ENCODE results near the gene OR4D1.

The OR4D1 gene

GRCh38 chr17:58156839-58157803, 8.9 kb downstream of the OR4D1 start:
- Histone ChIP-seq H3K9me3 (ENCODE audit: control insufficient read depth, insufficient read depth, low read length) (no peaks in the 10 kb centered on the region), H3K9ac (ENCODE audit: low read depth, low read length) (peak overlapping the region; percentile 70), H3K27me3 (ENCODE audit: control insufficient read depth, insufficient read depth, low read length) (peaks cover 62% of the 10 kb centered on the region), H3K4me3 (ENCODE audit: low read depth, low read length) (peak overlapping the region; percentile 80), H3K36me3 (ENCODE audit: control insufficient read depth, insufficient read depth, low read length) (no peaks in the 10 kb centered on the region), H3K4me1 (ENCODE audit: control insufficient read depth, insufficient read depth, low read length) (no peaks in the 10 kb centered on the region)

GRCh38 chr17:58158181-58158580, 10.0 kb downstream of the OR4D1 start:
- Histone ChIP-seq H3K4me1 (ENCODE audit: control insufficient read depth, insufficient read depth, low read length) (no peaks in the 10 kb centered on the region), H3K36me3 (ENCODE audit: control insufficient read depth, insufficient read depth, low read length) (no peaks in the 10 kb centered on the region), H3K4me3 (ENCODE audit: low read depth, low read length) (no peak overlapping the region), H3K9me3 (ENCODE audit: control insufficient read depth, insufficient read depth, low read length) (no peaks in the 10 kb centered on the region), H3K9ac (ENCODE audit: low read depth, low read length) (no peak overlapping the region), H3K27me3 (ENCODE audit: control insufficient read depth, insufficient read depth, low read length) (peaks cover 62% of the 10 kb centered on the region)

GRCh38 chr17:58161566-58161965, 13.4 kb downstream of the OR4D1 start:
- H3K9me3 ChIP-seq (ENCODE audit: control insufficient read depth, insufficient read depth, low read length), result no peaks in the 10 kb centered on the region
- H3K27me3 ChIP-seq (ENCODE audit: control insufficient read depth, insufficient read depth, low read length), result peaks cover 43% of the 10 kb centered on the region
- H3K36me3 ChIP-seq (ENCODE audit: control insufficient read depth, insufficient read depth, low read length), result no peaks in the 10 kb centered on the region
- no peak overlapping the region for H3K4me3 ChIP-seq (ENCODE audit: low read depth, low read length)
- no peak overlapping the region for H3K9ac ChIP-seq (ENCODE audit: low read depth, low read length)
- H3K4me1 ChIP-seq (ENCODE audit: control insufficient read depth, insufficient read depth, low read length), result no peaks in the 10 kb centered on the region

DNA sequence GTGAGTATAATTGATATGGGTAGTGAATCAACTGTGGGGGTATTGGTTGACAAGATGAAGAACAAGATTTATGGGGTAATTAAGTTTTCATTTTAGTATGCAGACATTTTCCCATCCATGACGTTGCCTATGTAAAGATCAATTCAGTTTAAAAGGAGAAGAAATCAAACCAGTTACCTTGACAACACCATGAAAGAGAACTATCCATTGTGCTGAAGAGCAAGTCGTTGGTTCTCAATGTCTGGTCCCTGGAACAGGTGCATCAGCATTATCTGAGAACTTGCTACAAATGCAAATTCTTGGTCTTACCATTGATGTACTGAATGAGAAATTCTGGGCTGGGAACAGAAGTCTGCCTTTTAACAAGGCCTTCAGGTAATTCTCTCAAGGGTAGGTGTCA, 17.8 kb downstream of the OR4D1 start:
- peaks cover 23% of the 10 kb centered on the region for H3K27me3 ChIP-seq (ENCODE audit: control insufficient read depth, insufficient read depth, low read length)
- no peaks in the 10 kb centered on the region for H3K9me3 ChIP-seq (ENCODE audit: control insufficient read depth, insufficient read depth, low read length)
- H3K36me3 ChIP-seq (ENCODE audit: control insufficient read depth, insufficient read depth, low read length), result no peaks in the 10 kb centered on the region
- H3K9ac ChIP-seq (ENCODE audit: low read depth, low read length), result no peak overlapping the region
- H3K4me3 ChIP-seq (ENCODE audit: low read depth, low read length), result no peak overlapping the region
- no peaks in the 10 kb centered on the region for H3K4me1 ChIP-seq (ENCODE audit: control insufficient read depth, insufficient read depth, low read length)

- Histone ChIP-seq H3K27me3 (ENCODE audit: control insufficient read depth, insufficient read depth, low read length) (peaks cover 17% of the 10 kb centered on the region), H3K9me3 (ENCODE audit: control insufficient read depth, insufficient read depth, low read length) (no peaks in the 10 kb centered on the region), H3K9ac (ENCODE audit: low read depth, low read length) (no peak within 1 kb of the TSS), H3K4me3 (ENCODE audit: low read depth, low read length) (no peak within 1 kb of the TSS), H3K36me3 (ENCODE audit: control insufficient read depth, insufficient read depth, low read length) (no peaks in the 10 kb centered on the region), H3K4me1 (ENCODE audit: control insufficient read depth, insufficient read depth, low read length) (no peaks in the 10 kb centered on the region)
These were observed 18.5 kb downstream of the OR4D1 start, which contains the start of gene OR4D2 for GRCh38 chr17:58166682-58167081. TSS of gene OR4D2 (plus strand) at chr17:58166982. CDS start at chr17:58169656, 2,674 bp downstream.

DNA sequence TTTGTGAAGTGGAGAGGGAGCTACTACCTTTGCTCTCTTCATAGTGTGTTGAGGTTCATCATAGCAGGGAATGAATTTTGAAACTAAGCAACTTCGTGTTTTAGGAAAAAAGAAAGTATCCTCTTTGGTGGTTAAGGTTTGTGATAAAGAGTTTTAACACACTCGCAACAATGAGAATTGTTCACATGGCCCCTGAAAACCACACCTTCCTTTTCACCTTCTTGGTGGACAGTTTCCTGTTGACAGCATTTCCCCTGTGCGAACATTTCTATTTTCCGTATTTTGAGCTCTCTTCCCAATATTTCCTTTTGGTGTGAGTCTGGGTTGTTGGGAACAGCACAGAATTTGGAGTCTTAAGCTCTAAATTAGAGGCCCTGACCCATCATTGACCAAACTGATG, 22.4 kb downstream of the OR4D1 start:
- H3K4me1 ChIP-seq (ENCODE audit: control insufficient read depth, insufficient read depth, low read length), result no peaks in the 10 kb centered on the region
- H3K4me3 ChIP-seq (ENCODE audit: low read depth, low read length), result no peak overlapping the region
- no peak overlapping the region for H3K9ac ChIP-seq (ENCODE audit: low read depth, low read length)
- no peaks in the 10 kb centered on the region for H3K9me3 ChIP-seq (ENCODE audit: control insufficient read depth, insufficient read depth, low read length)
- H3K36me3 ChIP-seq (ENCODE audit: control insufficient read depth, insufficient read depth, low read length), result no peaks in the 10 kb centered on the region
- peaks cover 14% of the 10 kb centered on the region for H3K27me3 ChIP-seq (ENCODE audit: control insufficient read depth, insufficient read depth, low read length)

DNA sequence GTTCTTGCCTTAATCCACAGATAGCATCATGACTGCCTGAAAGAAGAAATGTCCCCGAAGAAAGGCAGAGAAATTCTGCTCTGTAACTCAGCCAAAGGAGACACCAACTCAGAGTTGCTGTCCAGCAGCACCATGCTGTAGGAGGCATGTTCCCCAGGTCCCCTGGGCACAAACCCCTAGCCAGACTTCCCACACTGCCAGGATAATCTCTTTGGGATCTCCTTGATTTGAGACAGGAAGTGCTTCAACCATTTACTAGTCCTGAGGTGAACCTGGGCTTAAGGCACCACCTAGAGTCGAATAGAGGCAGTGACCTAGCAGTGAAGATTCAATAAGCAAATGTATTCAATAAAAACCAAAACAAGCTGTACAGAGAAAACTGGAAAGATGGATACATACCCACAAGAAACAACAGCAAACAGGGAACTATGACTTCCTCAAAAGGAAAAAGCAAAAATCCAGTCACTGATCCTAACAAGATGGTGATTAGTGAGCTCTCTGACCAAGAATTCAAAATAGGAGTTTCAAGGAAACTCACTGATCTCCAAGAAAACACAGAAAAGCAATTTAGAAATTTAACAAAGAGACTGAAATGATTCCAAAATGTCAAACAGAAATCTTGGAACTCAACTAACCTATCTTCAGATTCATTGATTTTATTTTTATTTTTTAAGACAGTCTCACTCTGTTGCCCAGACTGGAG, 24.3 kb downstream of the OR4D1 start:
- no peaks in the 10 kb centered on the region for H3K36me3 ChIP-seq (ENCODE audit: control insufficient read depth, insufficient read depth, low read length)
- H3K9me3 ChIP-seq (ENCODE audit: control insufficient read depth, insufficient read depth, low read length), result no peaks in the 10 kb centered on the region
- peaks cover 14% of the 10 kb centered on the region for H3K27me3 ChIP-seq (ENCODE audit: control insufficient read depth, insufficient read depth, low read length)
- no peak overlapping the region for H3K4me3 ChIP-seq (ENCODE audit: low read depth, low read length)
- H3K9ac ChIP-seq (ENCODE audit: low read depth, low read length), result no peak overlapping the region
- H3K4me1 ChIP-seq (ENCODE audit: control insufficient read depth, insufficient read depth, low read length), result no peaks in the 10 kb centered on the region

DNA sequence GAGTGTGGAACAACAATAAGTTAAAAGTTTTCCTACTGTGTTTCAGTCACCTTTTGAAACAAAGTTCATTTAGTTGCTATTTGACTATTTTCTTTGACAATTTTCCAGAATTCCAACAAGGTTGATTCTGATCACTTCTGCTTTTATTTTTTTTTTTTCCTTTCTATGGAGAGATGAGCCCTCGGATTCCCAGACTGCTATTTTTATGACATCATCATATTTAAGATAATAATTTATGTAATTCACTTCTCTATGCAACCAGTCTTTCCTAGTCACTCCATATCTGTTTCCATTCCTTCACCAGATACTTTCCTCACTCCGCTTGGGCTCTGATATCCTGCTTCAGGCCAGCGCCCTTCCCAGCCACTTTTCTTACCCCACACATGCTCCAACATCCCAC, 26.7 kb downstream of the OR4D1 start:
- no peaks in the 10 kb centered on the region for H3K4me1 ChIP-seq (ENCODE audit: control insufficient read depth, insufficient read depth, low read length)
- no peaks in the 10 kb centered on the region for H3K9me3 ChIP-seq (ENCODE audit: control insufficient read depth, insufficient read depth, low read length)
- H3K4me3 ChIP-seq (ENCODE audit: low read depth, low read length), result no peak overlapping the region
- no peaks in the 10 kb centered on the region for H3K36me3 ChIP-seq (ENCODE audit: control insufficient read depth, insufficient read depth, low read length)
- peaks cover 9% of the 10 kb centered on the region for H3K27me3 ChIP-seq (ENCODE audit: control insufficient read depth, insufficient read depth, low read length)
- H3K9ac ChIP-seq (ENCODE audit: low read depth, low read length), result no peak overlapping the region

DNA sequence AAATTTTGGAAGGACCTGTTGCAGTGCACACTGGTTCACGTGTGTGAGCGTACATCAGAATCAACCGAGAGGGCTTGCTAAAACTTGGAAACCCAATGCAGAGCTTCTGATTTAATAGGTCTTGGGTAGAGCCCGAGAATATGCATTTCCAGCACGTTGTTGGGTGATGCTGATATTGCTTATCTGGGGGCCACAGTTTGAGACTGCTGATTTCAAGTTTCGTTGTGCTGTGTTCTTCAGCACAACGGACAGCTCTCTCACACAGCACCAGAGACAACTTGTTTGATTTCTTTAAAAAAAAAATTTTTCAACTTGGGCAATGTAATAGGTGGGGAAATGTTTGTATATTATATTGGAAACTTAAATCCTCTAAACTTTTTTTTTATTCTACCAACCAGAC, 28.0 kb downstream of the OR4D1 start:
- Histone ChIP-seq H3K4me1 (ENCODE audit: control insufficient read depth, insufficient read depth, low read length) (no peaks in the 10 kb centered on the region), H3K27me3 (ENCODE audit: control insufficient read depth, insufficient read depth, low read length) (peaks cover 2% of the 10 kb centered on the region), H3K9me3 (ENCODE audit: control insufficient read depth, insufficient read depth, low read length) (no peaks in the 10 kb centered on the region), H3K9ac (ENCODE audit: low read depth, low read length) (no peak overlapping the region), H3K4me3 (ENCODE audit: low read depth, low read length) (no peak overlapping the region), H3K36me3 (ENCODE audit: control insufficient read depth, insufficient read depth, low read length) (no peaks in the 10 kb centered on the region)

DNA sequence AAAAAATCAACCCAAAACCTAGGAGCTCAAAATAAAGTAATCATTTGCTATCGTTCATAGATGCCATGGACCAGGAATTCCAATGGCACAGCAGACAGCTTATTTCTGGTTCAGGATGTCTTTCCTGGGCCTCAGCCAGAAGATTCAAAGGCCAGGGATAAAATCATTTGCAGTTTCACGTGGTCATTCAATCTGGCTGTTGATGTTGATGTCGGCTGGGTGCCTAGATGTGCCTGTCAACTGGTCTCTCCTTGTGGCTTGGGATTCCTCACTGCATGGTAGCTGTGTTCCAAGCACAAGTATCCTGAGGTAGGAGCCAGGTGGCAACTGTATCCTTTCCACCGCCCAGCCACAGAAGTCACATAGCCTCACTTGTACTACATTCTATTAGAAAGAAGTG, 33.6 kb downstream of the OR4D1 start:
- H3K27me3 ChIP-seq (ENCODE audit: control insufficient read depth, insufficient read depth, low read length), result no peaks in the 10 kb centered on the region
- no peak overlapping the region for H3K4me3 ChIP-seq (ENCODE audit: low read depth, low read length)
- no peaks in the 10 kb centered on the region for H3K9me3 ChIP-seq (ENCODE audit: control insufficient read depth, insufficient read depth, low read length)
- no peak overlapping the region for H3K9ac ChIP-seq (ENCODE audit: low read depth, low read length)
- H3K36me3 ChIP-seq (ENCODE audit: control insufficient read depth, insufficient read depth, low read length), result no peaks in the 10 kb centered on the region
- H3K4me1 ChIP-seq (ENCODE audit: control insufficient read depth, insufficient read depth, low read length), result no peaks in the 10 kb centered on the region

- Histone ChIP-seq H3K27me3 (ENCODE audit: control insufficient read depth, insufficient read depth, low read length) (no peaks in the 10 kb centered on the region), H3K4me3 (ENCODE audit: low read depth, low read length) (no peak overlapping the region), H3K36me3 (ENCODE audit: control insufficient read depth, insufficient read depth, low read length) (no peaks in the 10 kb centered on the region), H3K9ac (ENCODE audit: low read depth, low read length) (no peak overlapping the region), H3K4me1 (ENCODE audit: control insufficient read depth, insufficient read depth, low read length) (no peaks in the 10 kb centered on the region), H3K9me3 (ENCODE audit: control insufficient read depth, insufficient read depth, low read length) (no peaks in the 10 kb centered on the region)
These were observed 35.3 kb downstream of the OR4D1 start for GRCh38 chr17:58183514-58183913.
